Tibial nerve (tissue), 4 donors: ENCODE measurements around the gene PLCG1. TPM values are rescaled to one million over a fixed set of nuclear protein-coding genes. Genes with fewer than 3 reads are reported as not detected.

Experiments
- DNase-seq, 2 donors: peaks; one replicate each; pipeline ENCODE4 v3.0.0-alpha.2; 2019; ENCODE audit warnings: low spot score in 2 of 2
- H3K27ac ChIP-seq, 4 donors: fragments of 200-600 bp; sonication (generic) in 3 of 4; one replicate each; pipeline ENCODE4 v1.5.1; 2017 to 2019; ENCODE audit warnings: mild to moderate bottlenecking in 1 of 4
- H3K27me3 ChIP-seq, 2 donors: fragments of 200-600 bp; sonication (generic) in 1 of 2; one replicate each; pipeline versions ENCODE4 v1.5.1 to v1.6.0; 2017 to 2019
- H3K36me3 ChIP-seq, 3 donors: fragments of 200-600 bp; sonication (generic); one replicate each; pipeline ENCODE4 v1.5.1; 2018 to 2019
- H3K4me1 ChIP-seq, 4 donors: fragments of 200-600 bp; sonication (generic) in 3 of 4; one replicate each; pipeline ENCODE4 v1.5.1; 2017 to 2019
- H3K4me3 ChIP-seq, 4 donors: fragments of 200-600 bp; sonication (generic) in 3 of 4; one replicate each; pipeline ENCODE4 v1.5.1; 2017 to 2019; ENCODE audit warnings: mild to moderate bottlenecking in 1 of 4, moderate library complexity in 1 of 4
- H3K9me3 ChIP-seq, 4 donors: fragments of 200-600 bp; sonication (generic) in 3 of 4; one replicate each; pipeline ENCODE4 v1.5.1; 2017 to 2019
- CTCF ChIP-seq, 5 experiments: fragments of 200-600 bp in 3 of 5; fragments of 450-650 bp in 2 of 5; sonication (generic) in 3 of 5; IDR thresholded peaks; one replicate each; pipeline ENCODE4 v1.5.1; 2016 to 2019; ENCODE audit warnings: antibody characterized with exemption in 5 of 5, mild to moderate bottlenecking in 3 of 5, moderate library complexity in 2 of 5
- EP300 ChIP-seq, 2 donors: sonication (generic); formaldehyde crosslinking; IDR thresholded peaks; one replicate each; pipeline ENCODE4 v1.6.1; 2017; ENCODE audit warnings: antibody characterized with exemption in 2 of 2, mild to moderate bottlenecking in 1 of 2
- POLR2A ChIP-seq, 2 donors: fragments of 450-650 bp; IDR thresholded peaks; one replicate each; pipeline ENCODE4 v1.6.1; 2017; ENCODE audit warnings: antibody characterized with exemption in 2 of 2, mild to moderate bottlenecking in 2 of 2, moderate library complexity in 2 of 2
- WGBS, 2 donors: methylation state at CpG; one replicate each; pipeline ENCODE4 v1.1.5; 2018; 5-methylcytosine and 5-hydroxymethylcytosine counted together
- total RNA-seq, 4 donors: library from RNA; depleted of rRNA; stranded (reverse); fragments of >200 nt; gene quantifications; one replicate each; pipeline ENCODE4 v1.1.0, GENCODE V29; 2016

Gene PLCG1
- total RNA-seq, 4 donors from 2014 or later = 127 to 165 (median 144) TPM

DNA sequence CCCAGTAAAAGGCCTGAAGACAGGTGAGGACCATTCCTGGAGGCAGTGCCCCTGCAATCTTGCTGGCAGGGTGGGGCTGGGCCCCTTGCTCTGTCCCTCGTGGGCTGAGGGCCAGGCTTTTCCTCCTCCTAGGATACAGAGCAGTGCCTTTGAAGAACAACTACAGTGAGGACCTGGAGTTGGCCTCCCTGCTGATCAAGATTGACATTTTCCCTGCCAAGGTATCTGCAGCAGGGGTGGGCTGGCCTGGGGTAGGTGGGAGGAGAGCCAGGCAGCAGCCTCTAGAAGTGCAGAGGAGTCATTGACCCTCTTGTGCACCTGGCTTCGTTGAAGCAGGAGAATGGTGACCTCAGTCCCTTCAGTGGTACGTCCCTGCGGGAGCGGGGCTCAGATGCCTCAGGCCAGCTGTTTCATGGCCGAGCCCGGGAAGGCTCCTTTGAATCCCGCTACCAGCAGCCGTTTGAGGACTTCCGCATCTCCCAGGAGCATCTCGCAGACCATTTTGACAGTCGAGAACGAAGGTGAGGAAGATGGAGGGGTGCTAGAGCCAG lies 36.5 kb downstream of the PLCG1 start:
- Histone ChIP-seq H3K36me3 (peaks cover 0 to 64% (median 8%) of the 10 kb centered on the region in 3 donors), H3K4me1 (peaks cover 0 to 72% (median 32%) of the 10 kb centered on the region in 4 donors), H3K4me3 (no peak overlapping the region), H3K27ac (peak overlapping the region; percentile 60 to 84 (median 74)), H3K27me3 (no peaks in the 10 kb centered on the region), H3K9me3 (no peaks in the 10 kb centered on the region)
- TF ChIP-seq CTCF (IDR thresholded peaks at IDR 0.05) (no peak), EP300 (IDR thresholded peaks at IDR 0.05) (no peak), POLR2A (IDR thresholded peaks at IDR 0.05) (no peak)
- WGBS, 2 donors = 76 to 93% methylated on average over 12 to 13 of the region's 13 CpGs
- peak in 1 of 2 donors; percentile 4 for DNase-seq

DNA sequence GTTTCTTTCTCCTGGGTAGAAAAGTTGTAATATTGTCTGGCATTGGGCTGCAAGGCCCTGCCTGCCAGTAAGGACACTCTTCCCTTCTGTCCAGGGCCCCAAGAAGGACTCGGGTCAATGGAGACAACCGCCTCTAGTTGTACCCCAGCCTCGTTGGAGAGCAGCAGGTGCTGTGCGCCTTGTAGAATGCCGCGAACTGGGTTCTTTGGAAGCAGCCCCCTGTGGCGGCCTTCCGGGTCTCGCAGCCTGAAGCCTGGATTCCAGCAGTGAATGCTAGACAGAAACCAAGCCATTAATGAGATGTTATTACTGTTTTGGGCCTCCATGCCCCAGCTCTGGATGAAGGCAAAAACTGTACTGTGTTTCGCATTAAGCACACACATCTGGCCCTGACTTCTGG lies 37.0 kb downstream of the PLCG1 start:
- peaks cover 0 to 78% (median 37%) of the 10 kb centered on the region in 4 donors for H3K4me1 ChIP-seq
- no peak for TF ChIP-seq CTCF (IDR thresholded peaks at IDR 0.05)
- TF ChIP-seq POLR2A (IDR thresholded peaks at IDR 0.05) = no peak
- no peak for TF ChIP-seq EP300 (IDR thresholded peaks at IDR 0.05)
- H3K27ac ChIP-seq = peak overlapping the region; percentile 60 to 84 (median 74)
- no peaks in the 10 kb centered on the region for H3K27me3 ChIP-seq
- 93 to 94% methylated on average over 10 of the region's 10 CpGs for WGBS, 2 donors
- DNase-seq = peak in 1 of 2 donors; percentile 5
- H3K4me3 ChIP-seq = no peak overlapping the region
- peaks cover 0 to 59% (median 4%) of the 10 kb centered on the region in 3 donors for H3K36me3 ChIP-seq
- no peaks in the 10 kb centered on the region for H3K9me3 ChIP-seq

GRCh38 chr20:41174782-41175181 lies 37.4 kb downstream of the PLCG1 start:
- Histone ChIP-seq H3K27me3 (no peaks in the 10 kb centered on the region), H3K4me3 (no peak overlapping the region), H3K27ac (peak overlapping the region; percentile 60 to 84 (median 74)), H3K36me3 (peaks cover 0 to 54% (median 4%) of the 10 kb centered on the region in 3 donors), H3K9me3 (no peaks in the 10 kb centered on the region), H3K4me1 (peaks cover 0 to 79% (median 39%) of the 10 kb centered on the region in 4 donors)
- 51 to 52% methylated on average over 2 of the region's 2 CpGs for WGBS, 2 donors
- no peak for DNase-seq
- TF ChIP-seq POLR2A (IDR thresholded peaks at IDR 0.05) = no peak
- no peak for TF ChIP-seq EP300 (IDR thresholded peaks at IDR 0.05)
- no peak for TF ChIP-seq CTCF (IDR thresholded peaks at IDR 0.05)

DNA sequence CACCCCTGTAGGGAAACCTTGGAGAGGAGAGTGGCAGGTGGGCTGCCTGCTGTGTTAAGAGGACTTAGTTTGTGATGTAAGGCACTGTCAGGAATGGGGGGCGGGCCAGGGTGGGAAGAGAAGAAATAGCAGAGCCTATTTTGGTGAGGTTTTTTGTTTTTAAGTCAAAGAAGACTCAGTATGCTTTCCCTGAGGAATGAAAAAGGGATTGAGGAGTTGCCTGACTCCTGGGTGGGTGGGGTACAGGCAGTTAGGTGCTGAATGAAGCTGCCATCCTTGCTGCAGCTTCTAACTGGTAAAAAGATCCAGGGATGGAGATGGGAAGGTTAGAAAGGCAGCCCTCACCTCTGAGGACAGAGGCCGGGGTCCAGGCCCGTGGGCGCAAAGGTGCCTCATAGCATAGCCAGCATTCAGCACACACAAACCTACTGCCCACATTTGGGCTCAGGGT lies 37.9 kb downstream of the PLCG1 start:
- no peak for TF ChIP-seq POLR2A (IDR thresholded peaks at IDR 0.05)

GRCh38 chr20:41175727-41176330 lies 38.5 kb downstream of the PLCG1 start:
- H3K27ac ChIP-seq = peak overlapping the region; percentile 60 to 84 (median 74)
- peaks cover 0 to 79% (median 39%) of the 10 kb centered on the region in 4 donors for H3K4me1 ChIP-seq
- peaks cover 0 to 44% (median 4%) of the 10 kb centered on the region in 3 donors for H3K36me3 ChIP-seq
- no peaks in the 10 kb centered on the region for H3K9me3 ChIP-seq
- no peaks in the 10 kb centered on the region for H3K27me3 ChIP-seq
- DNase-seq = peak in 1 of 2 donors; percentile 3
- no peak for TF ChIP-seq EP300 (IDR thresholded peaks at IDR 0.05)
- TF ChIP-seq POLR2A (IDR thresholded peaks at IDR 0.05) = no peak
- no peak for TF ChIP-seq CTCF (IDR thresholded peaks at IDR 0.05)
- H3K4me3 ChIP-seq = no peak overlapping the region
- 86 to 88% methylated on average over 7 of the region's 7 CpGs for WGBS, 2 donors

More for the DNA sequence above, 37.9 kb downstream of the PLCG1 start:
- H3K4me1 ChIP-seq = peaks cover 0 to 79% (median 39%) of the 10 kb centered on the region in 4 donors
- peak overlapping the region; percentile 60 to 84 (median 74) for H3K27ac ChIP-seq
- H3K36me3 ChIP-seq = peaks cover 0 to 50% (median 4%) of the 10 kb centered on the region in 3 donors
- H3K4me3 ChIP-seq = no peak overlapping the region
- 93% methylated on average over 4 of the region's 4 CpGs for WGBS, 2 donors
- no peaks in the 10 kb centered on the region for H3K27me3 ChIP-seq
- peak in 1 of 2 donors; percentile 4 for DNase-seq
- no peaks in the 10 kb centered on the region for H3K9me3 ChIP-seq
